Gastrocnemius medialis (tissue), 4 donors: Measurements from ENCODE around the gene TMEM132E.

Experiments used
- CTCF ChIP-seq, 5 experiments: fragments of 450-650 bp in 3 of 5; fragments of 200-600 bp in 2 of 5; sonication (generic) in 2 of 5; IDR thresholded peaks in 4 of 5; conservative IDR thresholded peaks in 1 of 5; 1 replicate in 4 of 5; 2 replicates in 1 of 5; pipeline ENCODE4 v1.5.1; 2016 to 2019; ENCODE audit warnings: antibody characterized with exemption in 5 of 5, mild to moderate bottlenecking in 3 of 5, moderate library complexity in 3 of 5
- POLR2A ChIP-seq, 2 donors: fragments of 450-650 bp; IDR thresholded peaks; one replicate each; pipeline ENCODE4 v1.6.1; 2017; ENCODE audit warnings: antibody characterized with exemption in 2 of 2, mild to moderate bottlenecking in 2 of 2, moderate library complexity in 2 of 2

GRCh38 chr17:34633351-34633750 lies 54.0 kb downstream of the TMEM132E start:
- TF ChIP-seq CTCF (IDR thresholded peaks at IDR 0.05 in 4 of 5, conservative IDR thresholded peaks at IDR 0.05 in 1 of 5) (no peak), POLR2A (IDR thresholded peaks at IDR 0.05) (no peak)
